ENCODE data around the gene CRIM1.

CRIM1 gene

GRCh38 chr2:36482576-36483214, 127.1 kb downstream of the CRIM1 start:
- Mint-ChIP-seq H3K4me1 (no peaks in the 10 kb centered on the region), H3K9me3 (no peaks in the 10 kb centered on the region), H3K27me3 (peaks cover 4% of the 10 kb centered on the region), H3K4me3 (no peak overlapping the region), H3K36me3 (no peaks in the 10 kb centered on the region), H3K27ac (no peak overlapping the region)
- CTCF ChIA-PET, result no interaction called here
- no peak for DNase-seq

- CTCF ChIA-PET, result no interaction called here
- Mint-ChIP-seq H3K4me3 (no peak overlapping the region), H3K27ac (no peak overlapping the region), H3K9me3 (no peaks in the 10 kb centered on the region), H3K4me1 (no peaks in the 10 kb centered on the region), H3K36me3 (no peaks in the 10 kb centered on the region), H3K27me3 (peaks cover 4% of the 10 kb centered on the region)
- DNase-seq, result no peak
These were observed 127.7 kb downstream of the CRIM1 start for GRCh38 chr2:36483290-36483689.

GRCh38 chr2:36484454-36484853, 128.9 kb downstream of the CRIM1 start:
- Mint-ChIP-seq H3K36me3 (no peaks in the 10 kb centered on the region), H3K9me3 (no peaks in the 10 kb centered on the region), H3K27ac (no peak overlapping the region), H3K27me3 (peaks cover 4% of the 10 kb centered on the region), H3K4me1 (no peaks in the 10 kb centered on the region), H3K4me3 (no peak overlapping the region)
- no peak for DNase-seq
- CTCF ChIA-PET, result no interaction called here

- CTCF ChIA-PET, result no interaction called here
- peaks cover 4% of the 10 kb centered on the region for H3K27me3 Mint-ChIP-seq
These were observed 129.9 kb downstream of the CRIM1 start for GRCh38 chr2:36485521-36485920.

GRCh38 chr2:36486521-36487044, 131.0 kb downstream of the CRIM1 start:
- Mint-ChIP-seq H3K4me3 (no peak overlapping the region), H3K9me3 (no peaks in the 10 kb centered on the region), H3K27me3 (peaks cover 3% of the 10 kb centered on the region), H3K27ac (no peak overlapping the region), H3K36me3 (no peaks in the 10 kb centered on the region), H3K4me1 (no peaks in the 10 kb centered on the region)
- DNase-seq, result no peak
- CTCF ChIA-PET, result no interaction called here

More at GRCh38 chr2:36485521-36485920, 129.9 kb downstream of the CRIM1 start:
- Mint-ChIP-seq H3K4me3 (no peak overlapping the region), H3K36me3 (no peaks in the 10 kb centered on the region), H3K4me1 (no peaks in the 10 kb centered on the region), H3K27ac (no peak overlapping the region), H3K9me3 (no peaks in the 10 kb centered on the region)
- DNase-seq, result no peak

GRCh38 chr2:36487947-36488346, 132.4 kb downstream of the CRIM1 start:
- no peaks in the 10 kb centered on the region for H3K4me1 Mint-ChIP-seq
- CTCF ChIA-PET, result no interaction called here
- H3K4me3 Mint-ChIP-seq, result no peak overlapping the region
- no peak overlapping the region for H3K27ac Mint-ChIP-seq
- no peak for DNase-seq
- no peaks in the 10 kb centered on the region for H3K9me3 Mint-ChIP-seq
- H3K27me3 Mint-ChIP-seq, result no peaks in the 10 kb centered on the region
- no peaks in the 10 kb centered on the region for H3K36me3 Mint-ChIP-seq

GRCh38 chr2:36489281-36489680, 133.7 kb downstream of the CRIM1 start:
- CTCF ChIA-PET, result no interaction called here

GRCh38 chr2:36490749-36491148, 135.2 kb downstream of the CRIM1 start:
- no peaks in the 10 kb centered on the region for H3K36me3 Mint-ChIP-seq
- DNase-seq, result no peak
- CTCF ChIA-PET, result interaction anchor here (1.3 kb wide), 1 partner anchor 10 kb away, joined by 3 read pairs; no protein-coding TSS in a partner anchor
- H3K27ac Mint-ChIP-seq, result no peak overlapping the region
- no peaks in the 10 kb centered on the region for H3K9me3 Mint-ChIP-seq
- H3K27me3 Mint-ChIP-seq, result no peaks in the 10 kb centered on the region
- no peak overlapping the region for H3K4me3 Mint-ChIP-seq
- H3K4me1 Mint-ChIP-seq, result no peaks in the 10 kb centered on the region

More at GRCh38 chr2:36489281-36489680, 133.7 kb downstream of the CRIM1 start:
- H3K9me3 Mint-ChIP-seq, result no peaks in the 10 kb centered on the region
- no peaks in the 10 kb centered on the region for H3K27me3 Mint-ChIP-seq
- H3K4me3 Mint-ChIP-seq, result no peak overlapping the region
- DNase-seq, result no peak
- H3K27ac Mint-ChIP-seq, result no peak overlapping the region
- no peaks in the 10 kb centered on the region for H3K4me1 Mint-ChIP-seq
- no peaks in the 10 kb centered on the region for H3K36me3 Mint-ChIP-seq

- H3K36me3 Mint-ChIP-seq, result no peaks in the 10 kb centered on the region
- H3K27ac Mint-ChIP-seq, result no peak overlapping the region
- no peak overlapping the region for H3K4me3 Mint-ChIP-seq
- H3K4me1 Mint-ChIP-seq, result no peaks in the 10 kb centered on the region
- H3K9me3 Mint-ChIP-seq, result no peaks in the 10 kb centered on the region
- DNase-seq, result no peak
- no peaks in the 10 kb centered on the region for H3K27me3 Mint-ChIP-seq
- CTCF ChIA-PET, result no interaction called here
These were observed 136.8 kb downstream of the CRIM1 start for GRCh38 chr2:36492216-36492945.

GRCh38 chr2:36493306-36493705, 137.7 kb downstream of the CRIM1 start:
- H3K4me3 Mint-ChIP-seq, result no peak overlapping the region
- CTCF ChIA-PET, result interaction anchor here (0.7 kb wide), 1 partner anchor 14 kb away, joined by 3 read pairs; no protein-coding TSS in a partner anchor
- DNase-seq, result no peak
- no peaks in the 10 kb centered on the region for H3K27me3 Mint-ChIP-seq
- no peaks in the 10 kb centered on the region for H3K36me3 Mint-ChIP-seq
- H3K4me1 Mint-ChIP-seq, result no peaks in the 10 kb centered on the region
- H3K27ac Mint-ChIP-seq, result no peak overlapping the region
- H3K9me3 Mint-ChIP-seq, result no peaks in the 10 kb centered on the region

- Mint-ChIP-seq H3K4me1 (no peaks in the 10 kb centered on the region), H3K4me3 (no peak overlapping the region), H3K27me3 (no peaks in the 10 kb centered on the region), H3K9me3 (no peaks in the 10 kb centered on the region), H3K36me3 (no peaks in the 10 kb centered on the region), H3K27ac (no peak overlapping the region)
- CTCF ChIA-PET, result interaction anchor here (0.9 kb wide), 1 partner anchor 565 kb away, joined by 4 read pairs; no protein-coding TSS in a partner anchor
- no peak for DNase-seq
These were observed 142.1 kb downstream of the CRIM1 start for GRCh38 chr2:36497570-36498163.

GRCh38 chr2:36499128-36499820, 143.7 kb downstream of the CRIM1 start:
- DNase-seq, result no peak
- CTCF ChIA-PET, result interaction anchor here (1.4 kb wide), 1 partner anchor 8 kb away, joined by 3 read pairs; no protein-coding TSS in a partner anchor
- Mint-ChIP-seq H3K4me3 (no peak overlapping the region), H3K4me1 (no peaks in the 10 kb centered on the region), H3K27ac (no peak overlapping the region), H3K9me3 (no peaks in the 10 kb centered on the region), H3K36me3 (no peaks in the 10 kb centered on the region), H3K27me3 (no peaks in the 10 kb centered on the region)

- CTCF ChIA-PET, result interaction anchor here (0.7 to 1.4 kb wide), 2 partner anchors 9 to 135 kb away, joined by 3 read pairs; no protein-coding TSS in a partner anchor
- no peaks in the 10 kb centered on the region for H3K4me1 Mint-ChIP-seq
- DNase-seq, result no peak
- no peaks in the 10 kb centered on the region for H3K9me3 Mint-ChIP-seq
- no peaks in the 10 kb centered on the region for H3K36me3 Mint-ChIP-seq
- no peak overlapping the region for H3K27ac Mint-ChIP-seq
- no peak overlapping the region for H3K4me3 Mint-ChIP-seq
- no peaks in the 10 kb centered on the region for H3K27me3 Mint-ChIP-seq
These were observed 144.5 kb downstream of the CRIM1 start for GRCh38 chr2:36500072-36500471.

- no peak overlapping the region for H3K4me3 Mint-ChIP-seq
- H3K27me3 Mint-ChIP-seq, result no peaks in the 10 kb centered on the region
- DNase-seq, result no peak
- H3K4me1 Mint-ChIP-seq, result no peaks in the 10 kb centered on the region
- H3K36me3 Mint-ChIP-seq, result no peaks in the 10 kb centered on the region
- no peak overlapping the region for H3K27ac Mint-ChIP-seq
- CTCF ChIA-PET, result no interaction called here
- H3K9me3 Mint-ChIP-seq, result no peaks in the 10 kb centered on the region
These were observed 146.5 kb downstream of the CRIM1 start for GRCh38 chr2:36502081-36502480.
